HepG2 (cell line): ENCODE results near the gene SLC16A3. TPM values are rescaled to one million over a fixed set of nuclear protein-coding genes. Genes with fewer than 3 reads are reported as not detected.

Source experiments
- AFF4 ChIP-seq: sonication (generic); formaldehyde crosslinking; IDR thresholded peaks from 2 replicates; pipeline ENCODE4 v1.4.0; 2020; ENCODE audit warnings: missing genetic modification reagents
- AKNA ChIP-seq: sonication (generic); formaldehyde crosslinking; IDR thresholded peaks from 2 replicates; pipeline ENCODE4 v1.4.0; 2020; ENCODE audit warnings: missing genetic modification reagents, borderline replicate concordance
- CAMTA2 ChIP-seq: sonication (generic); formaldehyde crosslinking; IDR thresholded peaks from 2 replicates; pipeline ENCODE4 v1.4.0; 2020; ENCODE audit warnings: mild to moderate bottlenecking, missing genetic modification reagents, borderline replicate concordance
- MEF2D ChIP-seq: sonication (generic); formaldehyde crosslinking; IDR thresholded peaks from 2 replicates; pipeline ENCODE4 v1.5.1; 2020; ENCODE audit warnings: mild to moderate bottlenecking, missing genetic modification reagents
- MLX ChIP-seq: IDR thresholded peaks from 2 replicates; pipeline ENCODE4 v1.6.1; 2016
- MYPOP ChIP-seq: sonication (generic); formaldehyde crosslinking; IDR thresholded peaks from 2 replicates; pipeline ENCODE4 v1.8.1; 2023; ENCODE audit warnings: mild to moderate bottlenecking, moderate library complexity, missing genetic modification reagents
- NFE2 ChIP-seq: sonication (generic); formaldehyde crosslinking; IDR thresholded peaks from 2 replicates; pipeline ENCODE4 v1.4.0; 2020; ENCODE audit warnings: missing genetic modification reagents
- NR2F2 ChIP-seq: IDR thresholded peaks from 2 replicates; pipeline ENCODE4 v1.6.1; 2012; ENCODE audit warnings: low read depth, inconsistent platforms, borderline replicate concordance
- RFX3 ChIP-seq: IDR thresholded peaks from 2 replicates; pipeline ENCODE4 v1.6.1; 2016; ENCODE audit warnings: missing biosample characterization, missing genetic modification reagents
- TOE1 ChIP-seq: sonication (generic); formaldehyde crosslinking; IDR thresholded peaks from 2 replicates; pipeline ENCODE4 v1.4.0; 2020; ENCODE audit warnings: mild to moderate bottlenecking, missing genetic modification reagents
- ZBTB7A ChIP-seq: sonication (generic); formaldehyde crosslinking; IDR thresholded peaks from 2 replicates; pipeline ENCODE4 v1.8.0; 2022; ENCODE audit warnings: mild to moderate bottlenecking, missing genetic modification reagents
- ZMYM2 ChIP-seq: sonication (generic); formaldehyde crosslinking; IDR thresholded peaks from 2 replicates; pipeline ENCODE4 v1.8.0; 2022; ENCODE audit warnings: mild to moderate bottlenecking, missing genetic modification reagents
- ZNF781 ChIP-seq: sonication (generic); formaldehyde crosslinking; IDR thresholded peaks from 2 replicates; pipeline ENCODE4 v1.5.1; 2020; ENCODE audit warnings: borderline replicate concordance, mild to moderate bottlenecking, missing genetic modification reagents; ENCODE audit errors: not compliant biosample characterization
- ZZZ3 ChIP-seq: sonication (generic); formaldehyde crosslinking; IDR thresholded peaks from 2 replicates; pipeline ENCODE4 v1.4.0; 2020; ENCODE audit warnings: missing genetic modification reagents, mild to moderate bottlenecking, borderline replicate concordance
- polyA plus RNA-seq, 8 experiments: library from polyadenylated mRNA; depleted of rRNA in 3 of 8; stranded (reverse) in 7 of 8; unstranded in 1 of 8; fragments of >200 nt; fragmentation: Illumina TruSeq in 4 of 8; extraction: Trizol in 4 of 8; gene quantifications; 2 replicates each; pipeline versions ENCODE4 v1.2.1 to v1.2.3, GENCODE V29; 2011 to 2016; ENCODE audit warnings: low read depth in 4 of 8, missing spikeins in 1 of 8, mixed read lengths in 1 of 8; ENCODE audit not compliant: insufficient read depth in 1 of 8
- total RNA-seq, 5 experiments: library from RNA; depleted of rRNA; stranded (reverse); fragments of >200 nt; fragmentation: Illumina TruSeq; extraction: Trizol; gene quantifications; 2 replicates each; pipeline ENCODE4 v1.2.3, GENCODE V29; 2016; ENCODE audit warnings: low read depth in 1 of 5

Gene SLC16A3
- total and polyA plus RNA-seq, 2 of the 13 experiments (the other 11 are each of a cell fraction or from before 2014, with no cell fraction given) = 242 to 349 TPM

GRCh38 chr17:82213251-82214011 is 15.4 kb upstream of the SLC16A3 start (continued):
- no peak for TF ChIP-seq AKNA (CRISPR knock-in tag)
- no peak for TF ChIP-seq NR2F2
- no peak; the same call in 1 of the 2 replicates for TF ChIP-seq ZBTB7A
- no peak for TF ChIP-seq MLX
- TF ChIP-seq ZZZ3 (CRISPR knock-in tag) = no peak
- TF ChIP-seq CAMTA2 (CRISPR knock-in tag) = no peak
- peak; percentile 23 for TF ChIP-seq ZNF781 (CRISPR knock-in tag)
- no peak for TF ChIP-seq ZMYM2
- TF ChIP-seq TOE1 (CRISPR knock-in tag) = no peak
- TF ChIP-seq MEF2D = no peak
- no peak for TF ChIP-seq NFE2 (CRISPR knock-in tag)
- TF ChIP-seq AFF4 (CRISPR knock-in tag) = no peak
- peak; percentile 11; the same call in 1 of the 2 replicates for TF ChIP-seq MYPOP (CRISPR knock-in tag)
- no peak for TF ChIP-seq RFX3
